ENCODE data around the gene NTRK2. TPM values are rescaled to one million over a fixed set of nuclear protein-coding genes. Genes with fewer than 3 reads are reported as not detected.

NTRK2 gene
- total RNA-seq, 3 donors from 2014 or later, result 1.7 to 3.5 (median 2.5) TPM

DNA sequence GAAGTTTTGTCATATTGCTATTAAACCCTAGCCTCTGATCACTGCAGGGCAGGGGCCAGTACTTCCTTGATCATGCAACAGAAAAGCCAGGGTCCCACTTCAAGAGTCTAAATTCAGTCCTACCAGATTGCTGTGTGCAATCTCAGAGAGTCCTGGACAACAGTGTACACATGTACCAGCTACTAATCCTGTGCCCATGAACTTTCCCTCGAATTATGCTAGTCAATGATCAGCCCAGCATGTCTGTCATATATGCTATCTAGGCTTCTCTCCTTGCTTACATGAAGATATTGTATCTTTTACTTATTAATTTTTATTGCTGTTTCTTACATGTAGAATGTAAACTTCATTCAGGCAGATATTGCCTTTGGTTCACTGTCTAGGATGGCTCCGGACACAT lies 367.0 kb downstream of the NTRK2 start:
- TF ChIP-seq, protein P1, sequence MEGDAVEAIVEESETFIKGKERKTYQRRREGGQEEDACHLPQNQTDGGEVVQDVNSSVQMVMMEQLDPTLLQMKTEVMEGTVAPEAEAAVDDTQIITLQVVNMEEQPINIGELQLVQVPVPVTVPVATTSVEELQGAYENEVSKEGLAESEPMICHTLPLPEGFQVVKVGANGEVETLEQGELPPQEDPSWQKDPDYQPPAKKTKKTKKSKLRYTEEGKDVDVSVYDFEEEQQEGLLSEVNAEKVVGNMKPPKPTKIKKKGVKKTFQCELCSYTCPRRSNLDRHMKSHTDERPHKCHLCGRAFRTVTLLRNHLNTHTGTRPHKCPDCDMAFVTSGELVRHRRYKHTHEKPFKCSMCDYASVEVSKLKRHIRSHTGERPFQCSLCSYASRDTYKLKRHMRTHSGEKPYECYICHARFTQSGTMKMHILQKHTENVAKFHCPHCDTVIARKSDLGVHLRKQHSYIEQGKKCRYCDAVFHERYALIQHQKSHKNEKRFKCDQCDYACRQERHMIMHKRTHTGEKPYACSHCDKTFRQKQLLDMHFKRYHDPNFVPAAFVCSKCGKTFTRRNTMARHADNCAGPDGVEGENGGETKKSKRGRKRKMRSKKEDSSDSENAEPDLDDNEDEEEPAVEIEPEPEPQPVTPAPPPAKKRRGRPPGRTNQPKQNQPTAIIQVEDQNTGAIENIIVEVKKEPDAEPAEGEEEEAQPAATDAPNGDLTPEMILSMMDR (IDR thresholded peaks at IDR 0.05), result no peak
- no peak overlapping the region for H3K4me3 ChIP-seq
- DNase-seq, result peak in 1 of 3 donors; percentile 70
- intact Hi-C loops (cut with DNase I, micrococcal nuclease), result no loop called here
- H3K9me3 ChIP-seq, result no peaks in the 10 kb centered on the region
- peaks cover 4% of the 10 kb centered on the region for H3K4me1 ChIP-seq (ENCODE audit: low read depth)
- peak; percentile 92 for ATAC-seq
- H3K36me3 ChIP-seq (ENCODE audit: low read depth), result no peaks in the 10 kb centered on the region

DNA sequence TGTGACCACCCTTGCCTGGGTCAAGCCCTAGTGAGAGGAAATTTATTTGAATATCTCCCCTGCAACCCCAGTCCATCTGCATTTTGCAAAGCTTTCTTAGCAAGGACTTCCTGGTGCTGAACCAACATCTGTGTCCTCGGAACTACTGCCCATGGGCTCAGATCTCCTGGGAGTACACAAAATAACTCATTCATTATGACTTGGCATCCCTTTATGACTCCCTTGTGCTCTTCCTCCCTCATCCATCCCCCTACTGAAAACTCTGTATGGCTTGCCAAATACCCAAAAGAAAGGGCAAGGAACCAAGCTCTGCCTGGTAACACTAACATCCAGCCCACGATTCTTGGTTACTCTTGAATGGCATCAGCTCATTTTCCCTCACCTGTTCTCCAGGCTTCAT lies 368.5 kb downstream of the NTRK2 start:
- intact Hi-C loops (cut with DNase I, micrococcal nuclease), result no loop called here
- TF ChIP-seq, protein P1 (IDR thresholded peaks at IDR 0.05), result no peak
- no peaks in the 10 kb centered on the region for H3K36me3 ChIP-seq (ENCODE audit: low read depth)
- ATAC-seq (no peak), DNase-seq (no peak)
- peaks cover 4% of the 10 kb centered on the region for H3K4me1 ChIP-seq (ENCODE audit: low read depth)
- H3K4me3 ChIP-seq, result no peak overlapping the region
- no peaks in the 10 kb centered on the region for H3K9me3 ChIP-seq

DNA sequence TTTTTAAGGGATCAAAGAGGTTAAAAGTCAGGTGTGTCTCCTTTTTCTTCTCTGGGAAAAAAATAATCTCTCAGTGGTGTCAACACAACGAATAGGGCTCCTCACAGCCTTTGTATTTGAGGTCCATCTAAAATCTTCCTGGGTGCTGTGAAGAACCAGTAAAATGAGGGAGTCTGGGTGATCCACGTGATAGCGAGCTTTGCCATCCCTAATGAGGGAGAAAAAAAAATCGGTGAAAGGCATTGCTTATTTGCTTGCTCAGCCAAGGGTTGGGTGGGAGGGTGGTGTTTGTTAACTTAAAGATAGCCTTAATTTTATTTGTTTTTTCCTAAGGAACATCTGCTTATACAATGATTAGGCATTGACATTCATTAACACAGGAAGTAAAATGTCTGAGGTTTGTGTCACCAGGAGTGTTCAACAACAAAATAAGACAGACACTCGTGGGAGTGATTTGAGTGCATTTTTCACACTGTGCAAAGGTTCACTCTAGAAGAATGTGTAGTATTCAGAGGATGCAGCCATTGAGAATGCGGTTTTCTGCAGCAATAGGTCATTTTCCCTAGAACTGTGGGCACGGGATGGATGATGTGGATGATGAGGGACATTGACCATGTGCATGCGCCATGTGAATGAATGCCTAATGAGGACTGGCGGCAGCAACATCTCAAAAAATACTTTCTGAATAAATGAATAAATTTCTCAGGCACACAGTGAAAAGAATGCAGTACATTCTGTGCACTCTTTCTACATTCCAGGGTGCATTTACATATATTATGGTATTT lies 369.5 kb downstream of the NTRK2 start:
- DNase-seq, result no peak
- TF ChIP-seq, protein P1 (IDR thresholded peaks at IDR 0.05), result no peak
- no peaks in the 10 kb centered on the region for H3K9me3 ChIP-seq
- H3K4me1 ChIP-seq (ENCODE audit: low read depth), result peaks cover 4% of the 10 kb centered on the region
- no peak overlapping the region for H3K4me3 ChIP-seq
- intact Hi-C loops (cut with DNase I, micrococcal nuclease), result no loop called here
- no peaks in the 10 kb centered on the region for H3K36me3 ChIP-seq (ENCODE audit: low read depth)
- ATAC-seq, result no peak

DNA sequence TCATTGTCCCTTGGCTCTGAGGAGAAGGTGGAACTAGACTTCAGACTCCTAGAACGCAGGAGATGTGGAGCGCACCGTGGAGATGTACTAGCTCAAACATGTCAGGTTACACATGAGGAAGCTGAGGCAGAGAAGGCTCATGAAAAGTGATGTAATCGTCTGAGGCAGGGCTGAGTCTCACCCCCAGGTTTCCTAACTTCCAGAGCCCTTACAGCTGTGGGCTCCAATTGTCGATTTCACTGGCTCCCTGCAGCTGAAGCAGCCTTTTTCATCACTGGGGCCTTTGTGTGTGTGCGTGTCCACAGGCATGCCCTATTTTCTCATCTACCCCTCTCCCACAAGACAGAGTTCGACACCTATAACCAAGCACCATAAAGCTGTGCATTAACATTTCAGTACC lies 370.6 kb downstream of the NTRK2 start:
- ATAC-seq, result no peak
- H3K9me3 ChIP-seq, result no peaks in the 10 kb centered on the region
- H3K36me3 ChIP-seq (ENCODE audit: low read depth), result no peaks in the 10 kb centered on the region
- TF ChIP-seq, protein P1 (IDR thresholded peaks at IDR 0.05), result no peak
- no peak for DNase-seq
- intact Hi-C loops (cut with DNase I, micrococcal nuclease), result loop anchor here in 1 of 2 donors (5.0 kb wide), 1 partner anchor 77 kb away; no protein-coding TSS in a partner anchor
- no peak overlapping the region for H3K4me3 ChIP-seq
- peaks cover 4% of the 10 kb centered on the region for H3K4me1 ChIP-seq (ENCODE audit: low read depth)

DNA sequence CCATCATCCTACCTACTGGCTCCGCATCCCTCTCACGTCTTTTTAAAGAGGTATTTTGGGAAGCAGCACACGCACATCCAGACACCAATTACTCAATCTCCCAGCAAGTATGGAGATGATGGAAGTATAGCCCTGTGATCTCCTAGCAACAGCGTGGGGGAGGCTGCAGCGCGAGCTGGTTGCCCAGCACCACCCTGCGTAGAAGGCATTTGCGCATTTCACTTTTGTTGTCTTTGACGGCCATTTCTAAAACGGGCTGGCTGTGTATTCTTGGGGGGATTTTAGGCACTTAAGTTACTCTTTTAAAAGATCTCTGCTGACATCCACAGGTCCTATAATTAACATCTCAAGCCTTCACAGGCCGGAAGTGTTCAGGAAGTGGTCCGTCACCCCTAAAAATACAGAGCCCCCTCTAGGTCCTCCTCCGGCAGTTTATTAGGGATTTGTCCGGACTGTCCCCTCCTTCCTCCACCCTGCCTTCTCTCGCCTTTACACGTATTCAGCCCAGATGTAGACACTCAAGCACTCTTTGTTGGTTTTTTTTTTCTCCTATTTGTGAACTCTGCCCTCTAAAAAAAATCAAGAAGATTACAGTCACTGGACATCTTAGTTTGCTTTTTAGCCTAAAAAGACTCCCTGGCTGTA lies 371.4 kb downstream of the NTRK2 start:
- Histone ChIP-seq H3K4me3 (no peak overlapping the region), H3K4me1 (ENCODE audit: low read depth) (peaks cover 4% of the 10 kb centered on the region), H3K9me3 (no peaks in the 10 kb centered on the region), H3K36me3 (ENCODE audit: low read depth) (no peaks in the 10 kb centered on the region)
- DNase-seq, result no peak
- intact Hi-C loops (cut with DNase I, micrococcal nuclease), result loop anchor here in 1 of 2 donors (5.0 kb wide), 1 partner anchor 76 kb away; no protein-coding TSS in a partner anchor
- no peak for ATAC-seq
- TF ChIP-seq, protein P1 (IDR thresholded peaks at IDR 0.05), result no peak

Data from mucosa of descending colon (tissue), 3 donors.